GM12891 (cell line): ENCODE results near the gene CXCL6.

ENCODE experiments used
- PAX5 ChIP-seq: IDR thresholded peaks from 2 replicates; pipeline ENCODE4 v1.6.1; 2011; ENCODE audit warnings: low read length, moderate library complexity, mild to moderate bottlenecking; ENCODE audit not compliant: insufficient read depth, severe bottlenecking
- POLR2A ChIP-seq: IDR thresholded peaks from 2 replicates; pipeline ENCODE4 v1.6.1; 2011; ENCODE audit warnings: low read depth, low read length, control low read depth
- POLR2AphosphoS5 ChIP-seq: IDR thresholded peaks from 2 replicates; pipeline ENCODE4 v1.6.1; 2011; ENCODE audit warnings: low read depth, low read length, control low read depth
- POU2F2 ChIP-seq: IDR thresholded peaks from 2 replicates; pipeline ENCODE4 v1.6.1; 2011; ENCODE audit warnings: low read depth, mild to moderate bottlenecking, control low read depth, low read length, moderate library complexity
- SPI1 ChIP-seq: IDR thresholded peaks from 2 replicates; pipeline ENCODE4 v1.6.1; 2011; ENCODE audit warnings: low read depth, low read length, control low read depth
- TAF1 ChIP-seq: IDR thresholded peaks from 2 replicates; pipeline ENCODE4 v1.6.1; 2011; ENCODE audit warnings: low read depth, low read length, control low read depth

DNA sequence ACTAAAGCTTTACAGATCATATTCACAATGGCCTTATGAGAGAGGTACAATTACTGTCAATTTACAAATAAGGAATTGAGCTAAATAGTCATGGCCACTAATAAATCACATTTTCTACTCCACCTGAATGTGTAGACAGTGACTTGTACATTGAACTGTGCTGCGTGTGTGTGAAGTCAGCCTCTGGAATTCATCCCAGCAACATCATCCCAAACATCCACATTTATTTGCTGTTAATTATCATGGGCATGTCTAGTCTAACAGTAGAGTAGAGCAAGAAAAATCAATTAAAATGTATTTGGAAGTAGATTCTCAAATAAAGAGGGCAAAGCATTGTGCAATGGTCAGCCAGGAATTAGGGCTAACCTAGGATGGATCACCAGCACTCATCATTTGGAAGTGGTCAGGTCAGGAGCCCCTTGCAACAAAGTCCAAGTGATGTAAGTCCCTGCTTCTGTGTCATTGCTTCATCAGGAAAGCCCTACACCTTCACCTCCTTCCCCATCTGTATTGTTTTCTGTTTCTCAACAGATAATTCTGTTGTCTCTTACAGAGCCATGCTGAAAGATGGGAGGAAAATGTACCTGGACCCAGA is 11.8 kb downstream of the CXCL6 start:
- TF ChIP-seq POLR2AphosphoS5, result no peak
- TF ChIP-seq POLR2A, result no peak
- no peak for TF ChIP-seq TAF1
- TF ChIP-seq PAX5, result no peak
- TF ChIP-seq SPI1, result no peak
- no peak for TF ChIP-seq POU2F2
